ENCODE measurements around the gene SRRM4.

- no peak for TF ChIP-seq CTCF (IDR thresholded peaks at IDR 0.05)
- TF ChIP-seq POLR2A (IDR thresholded peaks at IDR 0.05): no peak
These were observed 90.4 kb downstream of the SRRM4 start for GRCh38 chr12:119071638-119072231.

Measured in testis (tissue), 2 donors.